H1 (cell line): ENCODE results near the gene L3MBTL4. TPM values are rescaled to one million over a fixed set of nuclear protein-coding genes. Genes with fewer than 3 reads are reported as not detected.

Experiments used
- CTCF ChIA-PET: fragments of 300-600 bp; sonication (Branson Sonifier 250); formaldehyde crosslinking; loops from one replicate; lab custom pipeline; 2021; ENCODE audit not compliant: partially characterized antibody; lab: Charles Lee
- POLR2A ChIA-PET: fragments of 300-600 bp; sonication (Branson Sonifier 250); formaldehyde crosslinking; loops from one replicate; lab custom pipeline; 2021; ENCODE audit warnings: inconsistent platforms; ENCODE audit not compliant: partially characterized antibody; lab: Charles Lee
- DNase-seq, 2 experiments: peaks; one replicate each; pipeline versions ENCODE4 v3.0.0 to v3.0.0-alpha.2; 2010 to 2022; ENCODE audit warnings: low spot score in 2 of 2, low read depth in 1 of 2, mixed read lengths in 1 of 2
- FAIRE-seq: peaks from 2 replicates; lab custom pipeline; 2011; peaks lifted over from hg19 to GRCh38; lab: Jason Lieb, UNC
- H2AFZ ChIP-seq: 2 replicates; pipeline ENCODE4 v1.8.1; 2012; ENCODE audit warnings: low read length, inconsistent platforms
- H2AK5ac ChIP-seq: 2 replicates; pipeline ENCODE4 v1.6.1; 2013; ENCODE audit warnings: low read depth, low read length
- H2BK120ac ChIP-seq: replicated peaks from 2 replicates; pipeline ENCODE3; 2013; ENCODE audit warnings: low read depth, low read length, inconsistent platforms
- H2BK12ac ChIP-seq: 2 replicates; pipeline ENCODE4 v1.6.1; 2013; ENCODE audit warnings: low read depth, low read length
- H2BK15ac ChIP-seq: 2 replicates; pipeline ENCODE4 v1.6.1; 2013; ENCODE audit warnings: low read length
- H2BK20ac ChIP-seq: 2 replicates; pipeline ENCODE4 v1.6.1; 2013; ENCODE audit warnings: low read length
- H2BK5ac ChIP-seq: 2 replicates; pipeline ENCODE4 v1.6.1; 2013; ENCODE audit warnings: low read depth, low read length
- H3K14ac ChIP-seq: 2 replicates; pipeline ENCODE4 v1.6.1; 2013; ENCODE audit warnings: inconsistent platforms; ENCODE audit not compliant: insufficient read length
- H3K18ac ChIP-seq: 2 replicates; pipeline ENCODE4 v1.6.1; 2013; ENCODE audit warnings: low read length; ENCODE audit errors: extremely low read depth
- H3K23ac ChIP-seq: 2 replicates; pipeline ENCODE4 v1.6.1; 2013; ENCODE audit warnings: inconsistent platforms; ENCODE audit not compliant: insufficient read length
- H3K23me2 ChIP-seq: 2 replicates; pipeline ENCODE4 v1.6.1; 2013; ENCODE audit warnings: low read depth, low read length
- H3K27ac ChIP-seq: 2 replicates; pipeline ENCODE4 v1.6.1; 2011; ENCODE audit warnings: low read depth, low read length, inconsistent platforms
- H3K27me3 ChIP-seq, 4 experiments: replicated peaks in 1 of 4; 1 replicate in 1 of 4; 2 replicates in 3 of 4; pipeline versions ENCODE4 v1.6.1 to v1.8.1; 2011 to 2013; ENCODE audit warnings: low read length in 3 of 4, mild to moderate bottlenecking in 3 of 4, inconsistent platforms in 2 of 4, mixed read lengths in 2 of 4, moderate library complexity in 1 of 4; ENCODE audit not compliant: control insufficient read depth in 3 of 4, insufficient read depth in 3 of 4; ENCODE audit errors: extremely low read depth in 1 of 4
- H3K36me3 ChIP-seq, 4 experiments: 2 replicates each; pipeline versions ENCODE4 v1.6.1 to v1.8.1; 2011 to 2013; ENCODE audit warnings: mild to moderate bottlenecking in 4 of 4, low read length in 3 of 4, moderate library complexity in 2 of 4, control low read depth in 1 of 4, inconsistent platforms in 1 of 4; ENCODE audit not compliant: insufficient read depth in 4 of 4, control insufficient read depth in 2 of 4
- H3K4ac ChIP-seq: replicated peaks from 2 replicates; pipeline ENCODE3; 2013; ENCODE audit warnings: low read length, low read depth, mixed read lengths, inconsistent platforms; ENCODE audit not compliant: insufficient read length
- H3K4me1 ChIP-seq, 4 experiments: replicated peaks in 1 of 4; 1 replicate in 1 of 4; 2 replicates in 3 of 4; pipeline versions ENCODE4 v1.6.1 to v1.8.1; 2011 to 2013; ENCODE audit warnings: low read length in 3 of 4, inconsistent platforms in 2 of 4, mixed read lengths in 1 of 4; ENCODE audit not compliant: insufficient read depth in 4 of 4, control insufficient read depth in 3 of 4
- H3K4me2 ChIP-seq, 2 experiments: 2 replicates each; pipeline versions ENCODE4 v1.6.1 to v1.8.1; 2011 to 2013; ENCODE audit warnings: low read depth in 2 of 2, low read length in 2 of 2, control low read depth in 1 of 2, inconsistent platforms in 1 of 2, mild to moderate bottlenecking in 1 of 2; ENCODE audit not compliant: insufficient read depth in 1 of 2
- H3K4me3 ChIP-seq, 4 experiments: fragments of 200-600, 300-600 bp in 1 of 4; sonication (generic), shearing (Covaris generic), sonication (Bioruptor Twin) in 1 of 4; 2 replicates each; pipeline versions ENCODE4 v1.5.1 to v1.8.1; 2011 to 2016; ENCODE audit warnings: low read length in 4 of 4, low read depth in 3 of 4, control low read depth in 2 of 4, inconsistent platforms in 2 of 4, mild to moderate bottlenecking in 2 of 4, mixed read lengths in 1 of 4, moderate library complexity in 1 of 4; ENCODE audit not compliant: insufficient read depth in 2 of 4; ENCODE audit errors: extremely low read depth in 1 of 4
- H3K56ac ChIP-seq: replicated peaks from 2 replicates; pipeline ENCODE3; 2013; ENCODE audit warnings: low read depth, mild to moderate bottlenecking, mixed read lengths, low read length, inconsistent platforms; ENCODE audit not compliant: insufficient read length
- H3K79me1 ChIP-seq: 2 replicates; pipeline ENCODE4 v1.6.1; 2013; ENCODE audit warnings: low read depth, low read length, control low read depth
- H3K79me2 ChIP-seq, 2 experiments: 2 replicates each; pipeline versions ENCODE4 v1.6.1 to v1.8.1; 2012 to 2013; ENCODE audit warnings: low read length in 2 of 2, mild to moderate bottlenecking in 2 of 2, inconsistent platforms in 1 of 2; ENCODE audit not compliant: insufficient read depth in 2 of 2, control insufficient read depth in 1 of 2
- H3K9ac ChIP-seq, 4 experiments: replicated peaks in 1 of 4; 1 replicate in 1 of 4; 2 replicates in 3 of 4; pipeline versions ENCODE4 v1.6.1 to v1.8.1; 2011 to 2013; ENCODE audit warnings: low read depth in 3 of 4, low read length in 3 of 4, control low read depth in 2 of 4, mild to moderate bottlenecking in 2 of 4, moderate library complexity in 2 of 4, inconsistent platforms in 1 of 4; ENCODE audit errors: extremely low read depth in 1 of 4
- H3K9me3 ChIP-seq, 2 experiments: 2 replicates each; pipeline versions ENCODE4 v1.6.1 to v1.8.1; 2012 to 2013; ENCODE audit warnings: mild to moderate bottlenecking in 2 of 2, moderate library complexity in 2 of 2, control low read depth in 1 of 2, inconsistent platforms in 1 of 2, low read depth in 1 of 2, low read length in 1 of 2, mixed read lengths in 1 of 2; ENCODE audit not compliant: insufficient read depth in 2 of 2
- H4K20me1 ChIP-seq, 2 experiments: replicated peaks in 1 of 2; 2 replicates each; pipeline versions ENCODE3 to v1.8.1; 2011 to 2013; ENCODE audit warnings: inconsistent platforms in 2 of 2, low read length in 2 of 2, mild to moderate bottlenecking in 1 of 2; ENCODE audit not compliant: insufficient read depth in 2 of 2, control insufficient read depth in 1 of 2
- H4K5ac ChIP-seq: 2 replicates; pipeline ENCODE4 v1.6.1; 2013; ENCODE audit warnings: low read length, low read depth, mixed read lengths, inconsistent platforms; ENCODE audit not compliant: insufficient read length
- H4K8ac ChIP-seq: 2 replicates; pipeline ENCODE4 v1.8.0; 2013; ENCODE audit warnings: mild to moderate bottlenecking, moderate library complexity, low read length, inconsistent platforms; ENCODE audit not compliant: insufficient read depth; ENCODE audit errors: extremely low read depth
- H4K91ac ChIP-seq: replicated peaks from 2 replicates; pipeline ENCODE3; 2013; ENCODE audit warnings: low read length, mixed read lengths, inconsistent platforms; ENCODE audit not compliant: insufficient read length
- ASH2L ChIP-seq: fragments of 200-600, 300-600 bp; sonication (generic); IDR thresholded peaks from one replicate; pipeline ENCODE4 v1.7.1; 2017; ENCODE audit warnings: low read length
- CBX5 ChIP-seq: fragments of 300-800, 300-1000 bp; sonication (generic); IDR thresholded peaks from 2 replicates; pipeline ENCODE4 v1.7.1; 2016; ENCODE audit warnings: antibody characterized with exemption, low read length, low read depth
- CTBP2 ChIP-seq: IDR thresholded peaks from 2 replicates; pipeline ENCODE4 v1.7.0; 2011; ENCODE audit warnings: borderline replicate concordance, mild to moderate bottlenecking, moderate library complexity, mixed read lengths, low read length; ENCODE audit not compliant: insufficient read depth, insufficient read length
- EZH2 ChIP-seq: fragments of 200-600 bp; sonication (generic); IDR thresholded peaks from 2 replicates; pipeline ENCODE4 v1.7.1; 2012; ENCODE audit warnings: low read depth, mild to moderate bottlenecking, moderate library complexity, low read length, inconsistent platforms; ENCODE audit not compliant: severe bottlenecking
- FOSL1 ChIP-seq: IDR thresholded peaks from 2 replicates; pipeline ENCODE4 v1.6.1; 2011; ENCODE audit warnings: mild to moderate bottlenecking, low read depth, low read length, moderate library complexity; ENCODE audit not compliant: insufficient read depth
- JUND ChIP-seq: IDR thresholded peaks from 2 replicates; pipeline ENCODE4 v1.6.1; 2011; ENCODE audit warnings: mild to moderate bottlenecking, improper control_type of control experiment, low read length
- KDM1A ChIP-seq: fragments of 200-600, 300-600 bp; sonication (generic); IDR thresholded peaks from 2 replicates; pipeline ENCODE4 v1.7.1; 2016; ENCODE audit warnings: mild to moderate bottlenecking, low read length, borderline replicate concordance
- MAX ChIP-seq: IDR thresholded peaks from 2 replicates; pipeline ENCODE4 v1.6.1; 2012; ENCODE audit warnings: inconsistent platforms
- RAD21 ChIP-seq, 2 experiments: IDR thresholded peaks in 1 of 2; conservative IDR thresholded peaks in 1 of 2; 2 replicates each; pipeline ENCODE4 v1.6.1; 2011; ENCODE audit warnings: low read depth in 2 of 2, low read length in 2 of 2, improper control_type of control experiment in 1 of 2, inconsistent platforms in 1 of 2, mild to moderate bottlenecking in 1 of 2, moderate library complexity in 1 of 2
- RFX5 ChIP-seq: IDR thresholded peaks from 2 replicates; pipeline ENCODE4 v1.6.1; 2011; ENCODE audit warnings: low read depth, low read length, improper control_type of control experiment, borderline replicate concordance
- RNF2 ChIP-seq: fragments of 200-900, 300-1000 bp; sonication (generic); IDR thresholded peaks from 2 replicates; pipeline ENCODE4 v1.7.1; 2016; ENCODE audit warnings: borderline replicate concordance, low read depth, mild to moderate bottlenecking, antibody characterized with exemption, low read length; ENCODE audit not compliant: poor library complexity, severe bottlenecking; ENCODE audit errors: missing control alignments
- SP1 ChIP-seq: IDR thresholded peaks from 2 replicates; pipeline ENCODE4 v1.6.1; 2011; ENCODE audit warnings: low read depth, low read length
- SP4 ChIP-seq: IDR thresholded peaks from 2 replicates; pipeline ENCODE4 v1.6.1; 2012; ENCODE audit warnings: low read length, inconsistent platforms
- TCF12 ChIP-seq: IDR thresholded peaks from 2 replicates; pipeline ENCODE4 v1.6.1; 2011; ENCODE audit warnings: low read depth, mild to moderate bottlenecking, low read length
- WGBS, 2 experiments: shearing (Covaris generic) in 1 of 2; methylation state at CpG; one replicate each; pipeline versions ENCODE4 v1.1.6 to v1.1.7; 2013 to 2015; ENCODE audit warnings: low lambda C conversion rate in 2 of 2, mixed read lengths in 2 of 2, inconsistent platforms in 1 of 2, low coverage in 1 of 2, missing lambda C conversion rate in 1 of 2; ENCODE audit not compliant: insufficient replicate concordance in 2 of 2, insufficient coverage in 1 of 2, insufficient read length in 1 of 2; ENCODE audit errors: extremely low coverage in 1 of 2, missing lambda C conversion rate in 1 of 2; 5-methylcytosine and 5-hydroxymethylcytosine counted together
- polyA plus RNA-seq, 7 experiments: library from polyadenylated mRNA; depleted of rRNA in 3 of 7; stranded (reverse) in 5 of 7; unstranded in 2 of 7; fragments of >200 nt in 5 of 7; fragments of 200-250 nt in 2 of 7; gene quantifications; 1 replicate in 5 of 7; 2 replicates in 1 of 7; 4 replicates in 1 of 7; pipeline versions ENCODE4 v1.2.1 to v1.2.3, GENCODE V29; 2011 to 2013; ENCODE audit warnings: missing spikeins in 2 of 7, mixed read lengths in 2 of 7
- total RNA-seq: library from RNA; stranded (reverse); fragmentation: NEBNext Ultra II Directional; extraction: Animal tissue kit (Norgen Biotek cat#: 25700); gene quantifications from 2 replicates; pipeline ENCODE4 v1.2.1, GENCODE V29; 2021

The L3MBTL4 gene
- total and polyA plus RNA-seq, 2 of the 8 experiments (the other 6 are each of a cell fraction or from before 2014, with no cell fraction given): 1.0 to 2.1 TPM

DNA sequence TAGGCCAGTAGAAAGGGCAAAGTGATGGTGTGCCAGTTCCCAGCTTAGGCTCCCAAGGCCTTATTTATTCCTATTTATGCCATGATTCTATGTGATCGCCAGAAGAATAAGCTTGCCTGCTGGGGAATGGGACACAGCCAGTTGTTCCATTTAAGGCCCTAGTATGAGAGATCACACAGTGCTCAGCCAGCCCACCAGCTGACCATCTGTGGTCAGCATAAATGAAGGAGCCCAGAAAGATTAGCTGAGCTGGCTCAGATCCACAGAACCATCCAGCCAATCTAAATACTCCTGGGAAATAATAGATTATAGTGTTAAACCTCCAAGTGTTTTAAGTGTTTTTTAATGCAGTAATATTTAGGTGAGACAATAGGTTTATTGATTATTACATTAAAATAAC is 12.6 kb upstream of the L3MBTL4 start:
- Histone ChIP-seq H4K5ac (no peak overlapping the region), H3K4me2 (no peak overlapping the region), H3K9me3 (no peaks in the 10 kb centered on the region), H2BK5ac (no peak overlapping the region), H3K79me1 (no peaks in the 10 kb centered on the region), H3K14ac (no peak overlapping the region), H3K4me1 (no peaks in the 10 kb centered on the region; a peak in 1 of 7 replicates), H2BK12ac (no peak overlapping the region), H2BK20ac (no peak overlapping the region), H4K91ac (no peak overlapping the region), H2BK15ac (no peak overlapping the region), H3K56ac (no peak overlapping the region), H3K23me2 (no peaks in the 10 kb centered on the region), H3K23ac (no peak overlapping the region), H3K79me2 (no peaks in the 10 kb centered on the region), H3K27me3 (no peaks in the 10 kb centered on the region), H2AFZ (no peak overlapping the region), H3K9ac (no peak overlapping the region), H3K36me3 (no peaks in the 10 kb centered on the region), H3K27ac (no peak overlapping the region), H3K4me3 (no peak overlapping the region), H4K8ac (no peak overlapping the region), H3K4ac (no peak overlapping the region), H3K18ac (no peak overlapping the region), H2AK5ac (no peak overlapping the region), H2BK120ac (no peak overlapping the region), H4K20me1 (no peaks in the 10 kb centered on the region)
- 100% methylated on average over 1 of the region's 1 CpG; no CpG with 5 or more reads in 1 of the 2 experiments for WGBS, 2 experiments
- POLR2A ChIA-PET: no interaction called here
- CTCF ChIA-PET: interaction anchor here (0.6 to 1.5 kb wide), 3 partner anchors 24 to 440 kb away, joined by 3 to 4 read pairs (median 3); no protein-coding TSS in a partner anchor
- no peak for DNase-seq
- FAIRE-seq: no peak
- TF ChIP-seq CBX5: no peak
- TF ChIP-seq FOSL1: no peak
- no peak for TF ChIP-seq KDM1A
- no peak for TF ChIP-seq RAD21 (IDR thresholded peaks at IDR 0.05 in 1 of 2, conservative IDR thresholded peaks at IDR 0.05 in 1 of 2; ENCODE audit: low read depth in 2 of 2, low read length in 2 of 2)
- TF ChIP-seq EZH2: no peak
- no peak for TF ChIP-seq JUND
- TF ChIP-seq SP4: no peak
- TF ChIP-seq RFX5: no peak
- no peak for TF ChIP-seq MAX
- no peak for TF ChIP-seq CTBP2
- no peak for TF ChIP-seq ASH2L
- TF ChIP-seq SP1: no peak
- no peak for TF ChIP-seq TCF12
- no peak for TF ChIP-seq RNF2
